ENCODE measurements around the gene IGFBP3. TPM values are rescaled to one million over a fixed set of nuclear protein-coding genes. Genes with fewer than 3 reads are reported as not detected.
A peak's percentile ranks its signal among the peaks of the same experiment; 100 is the strongest.

The IGFBP3 gene
- total and polyA plus RNA-seq, 2 of the 13 experiments (the other 11 are each of a cell fraction or from before 2014, with no cell fraction given) = 57.5 TPM; not detected in 1

DNA sequence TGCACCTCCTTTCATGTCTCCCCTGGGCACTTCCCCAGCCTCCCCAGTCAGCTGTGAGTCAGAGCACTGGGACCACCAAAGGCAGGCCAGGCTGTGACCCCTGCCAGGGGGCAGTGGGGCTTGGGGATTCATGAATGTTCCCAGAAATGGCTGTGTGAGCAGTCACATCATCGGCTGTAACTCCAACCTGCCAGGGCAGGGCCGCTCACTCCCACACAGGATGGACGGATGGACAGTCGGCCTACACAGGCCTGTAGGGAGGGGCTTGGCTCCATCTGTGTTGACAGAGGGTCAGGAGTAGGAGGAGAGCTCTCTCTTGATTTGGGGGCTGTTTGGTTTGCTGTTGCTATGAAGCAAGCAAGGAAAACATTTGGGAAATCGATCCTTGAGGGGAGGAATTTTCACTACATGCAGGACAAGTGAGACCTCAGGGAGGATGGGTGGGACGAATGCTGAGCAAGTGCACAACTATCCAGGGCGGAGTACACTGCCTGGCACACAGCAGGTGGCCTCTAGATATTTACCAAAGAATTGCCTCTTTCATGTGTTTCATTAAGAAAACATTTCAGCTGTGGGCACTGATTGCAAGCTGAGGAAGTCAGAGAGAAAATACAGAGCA is 35.7 kb downstream of the IGFBP3 start (continued):
- TF ChIP-seq ELF4 (CRISPR knock-in tag; IDR thresholded peaks at IDR 0.05; ENCODE audit: borderline replicate concordance) (peak; percentile 21; the same call in 1 of the 2 replicates), EEA1 (CRISPR knock-in tag; IDR thresholded peaks at IDR 0.05; ENCODE audit: borderline replicate concordance) (no peak), ZNF230 (CRISPR knock-in tag; IDR thresholded peaks at IDR 0.05) (0 out of 2 replicates have a peak, but pooled peaks have one; percentile 25), ZNF781 (CRISPR knock-in tag; IDR thresholded peaks at IDR 0.05; ENCODE audit: borderline replicate concordance, not compliant biosample characterization) (no peak), ZNF775 (CRISPR knock-in tag; IDR thresholded peaks at IDR 0.05; ENCODE audit: borderline replicate concordance) (no peak), ELF3 (CRISPR knock-in tag; IDR thresholded peaks at IDR 0.05) (peak; percentile 94), TGIF2 (CRISPR knock-in tag; IDR thresholded peaks at IDR 0.05) (no peak), BHLHE40 (IDR thresholded peaks at IDR 0.05; ENCODE audit: low read length) (no peak), PAF1 (CRISPR knock-in tag; IDR thresholded peaks at IDR 0.05) (peak; percentile 72), ZNF766 (CRISPR knock-in tag; IDR thresholded peaks at IDR 0.05; ENCODE audit: borderline replicate concordance) (peak; percentile 84), KDM4B (CRISPR knock-in tag; IDR thresholded peaks at IDR 0.05) (peak; percentile 82; the same call in 1 of the 2 replicates), ZNF569 (CRISPR knock-in tag; IDR thresholded peaks at IDR 0.05; ENCODE audit: borderline replicate concordance) (no peak), GABPA (IDR thresholded peaks at IDR 0.05; ENCODE audit: low read depth, low read length) (no peak), GABPA (CRISPR knock-in tag; IDR thresholded peaks at IDR 0.05; ENCODE audit: low read depth) (no peak), SALL1 (CRISPR knock-in tag; IDR thresholded peaks at IDR 0.05) (peak; percentile 99), ZBTB7A (CRISPR knock-in tag; IDR thresholded peaks at IDR 0.05) (peak; percentile 88), ZFP37 (CRISPR knock-in tag; IDR thresholded peaks at IDR 0.05; ENCODE audit: borderline replicate concordance) (peak; percentile 97; the same call in 1 of the 2 replicates), NR3C1 (CRISPR knock-in tag; IDR thresholded peaks at IDR 0.05) (no peak), FOXK2 (IDR thresholded peaks at IDR 0.05) (peak; percentile 88), HNRNPH1 (optimal IDR thresholded peaks at IDR 0.05; ENCODE audit: low read depth, low read length) (no peak), ZNF570 (CRISPR knock-in tag; IDR thresholded peaks at IDR 0.05; ENCODE audit: borderline replicate concordance) (no peak), JUN (CRISPR knock-in tag; IDR thresholded peaks at IDR 0.05) (peak; percentile 96), ZNF256 (CRISPR knock-in tag; conservative IDR thresholded peaks at IDR 0.05) (peak; percentile 75), ZNF124 (CRISPR knock-in tag; IDR thresholded peaks at IDR 0.05) (peak; percentile 70; the same call in 1 of the 2 replicates), NCOR1 (IDR thresholded peaks at IDR 0.05; ENCODE audit: borderline replicate concordance, low read length) (peak; percentile 85), ZFYVE20 (CRISPR knock-in tag; IDR thresholded peaks at IDR 0.05; ENCODE audit: borderline replicate concordance, low read depth) (no peak)
- TF ChIP-seq, protein P1, sequence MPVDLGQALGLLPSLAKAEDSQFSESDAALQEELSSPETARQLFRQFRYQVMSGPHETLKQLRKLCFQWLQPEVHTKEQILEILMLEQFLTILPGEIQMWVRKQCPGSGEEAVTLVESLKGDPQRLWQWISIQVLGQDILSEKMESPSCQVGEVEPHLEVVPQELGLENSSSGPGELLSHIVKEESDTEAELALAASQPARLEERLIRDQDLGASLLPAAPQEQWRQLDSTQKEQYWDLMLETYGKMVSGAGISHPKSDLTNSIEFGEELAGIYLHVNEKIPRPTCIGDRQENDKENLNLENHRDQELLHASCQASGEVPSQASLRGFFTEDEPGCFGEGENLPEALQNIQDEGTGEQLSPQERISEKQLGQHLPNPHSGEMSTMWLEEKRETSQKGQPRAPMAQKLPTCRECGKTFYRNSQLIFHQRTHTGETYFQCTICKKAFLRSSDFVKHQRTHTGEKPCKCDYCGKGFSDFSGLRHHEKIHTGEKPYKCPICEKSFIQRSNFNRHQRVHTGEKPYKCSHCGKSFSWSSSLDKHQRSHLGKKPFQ (CRISPR knock-in tag; IDR thresholded peaks at IDR 0.05; ENCODE audit: insufficient replicate concordance) = peak; percentile 91
- TF ChIP-seq, protein P2, sequence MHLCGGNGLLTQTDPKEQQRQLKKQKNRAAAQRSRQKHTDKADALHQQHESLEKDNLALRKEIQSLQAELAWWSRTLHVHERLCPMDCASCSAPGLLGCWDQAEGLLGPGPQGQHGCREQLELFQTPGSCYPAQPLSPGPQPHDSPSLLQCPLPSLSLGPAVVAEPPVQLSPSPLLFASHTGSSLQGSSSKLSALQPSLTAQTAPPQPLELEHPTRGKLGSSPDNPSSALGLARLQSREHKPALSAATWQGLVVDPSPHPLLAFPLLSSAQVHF (CRISPR knock-in tag; IDR thresholded peaks at IDR 0.05) = no peak

Measured in HepG2 (cell line).